Lower lobe of right lung (tissue), 2 donors: ENCODE measurements around the gene DUSP10. TPM values are rescaled to one million over a fixed set of nuclear protein-coding genes. Genes with fewer than 3 reads are reported as not detected.

Experiments used
- ATAC-seq, 2 donors: fragments of 200-7000 bp; cut with Tn5 transposase; one replicate each; pipeline ENCODE4 v1.9.1; 2020 to 2022; ENCODE audit warnings: mild to moderate bottlenecking in 2 of 2, moderate library complexity in 2 of 2
- DNase-seq: peaks from one replicate; pipeline ENCODE4 v3.0.0-alpha.2; 2020
- H3K27ac ChIP-seq: fragments of 200-600 bp; one replicate; pipeline ENCODE4 v1.8.0; 2022
- H3K27me3 ChIP-seq: fragments of 200-600 bp; one replicate; pipeline ENCODE4 v1.8.0; 2022; ENCODE audit warnings: low read depth
- H3K36me3 ChIP-seq: fragments of 200-600 bp; one replicate; pipeline ENCODE4 v1.8.0; 2022; ENCODE audit warnings: mild to moderate bottlenecking
- H3K4me1 ChIP-seq: fragments of 200-600 bp; one replicate; pipeline ENCODE4 v1.8.0; 2022
- H3K4me3 ChIP-seq: fragments of 200-600 bp; one replicate; pipeline ENCODE4 v1.8.0; 2022; ENCODE audit warnings: mild to moderate bottlenecking
- H3K9me3 ChIP-seq: fragments of 200-600 bp; one replicate; pipeline ENCODE4 v1.8.0; 2022
- CTCF ChIP-seq: fragments of 200-600 bp; IDR thresholded peaks from one replicate; pipeline ENCODE4 v1.8.0; 2022; ENCODE audit warnings: antibody characterized with exemption, mild to moderate bottlenecking
- intact Hi-C: fragments of 100-400 bp; cut with DNase I; formaldehyde crosslinking; loops from one replicate; pipeline ENCODE4 v1.11.0; 2022
- total RNA-seq: library from RNA; stranded (reverse); fragmentation: NEBNext Ultra II Directional; extraction: Animal tissue kit (Norgen Biotek cat#: 25700); gene quantifications from one replicate; pipeline ENCODE4 v1.2.1, GENCODE V29; 2021
- donor health status: DM: no; HTN: yes; CAD: no; lungs with severe emphysema.

The DUSP10 gene
- total RNA-seq, 1 donor from 2014 or later = 8.7 TPM

DNA sequence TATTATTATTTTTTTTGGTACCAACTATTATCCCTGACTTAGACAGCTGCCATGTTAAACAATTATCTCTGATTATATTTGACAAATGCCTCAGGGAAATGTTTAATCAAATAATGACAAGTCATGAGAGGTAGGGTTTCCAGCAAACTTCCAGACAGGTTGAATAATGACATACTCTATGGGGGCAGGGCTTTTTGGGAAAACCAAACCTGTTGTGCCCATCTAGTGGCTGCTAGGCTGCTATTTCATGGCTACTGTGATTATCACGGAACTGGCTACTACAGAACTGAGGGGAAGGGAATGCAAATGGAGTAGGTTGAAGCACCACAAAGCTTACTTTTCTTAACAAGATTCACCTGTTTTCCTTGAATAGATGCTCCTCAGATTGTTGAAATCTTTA, 77.6 kb downstream of the DUSP10 start:
- H3K9me3 ChIP-seq = no peaks in the 10 kb centered on the region
- no peak overlapping the region for H3K4me3 ChIP-seq
- DNase-seq (no peak), ATAC-seq (no peak)
- no peaks in the 10 kb centered on the region for H3K27me3 ChIP-seq
- no peak overlapping the region for H3K27ac ChIP-seq
- no peak for TF ChIP-seq CTCF
- H3K4me1 ChIP-seq = no peaks in the 10 kb centered on the region
- intact Hi-C loops = no loop called here
- H3K36me3 ChIP-seq = no peaks in the 10 kb centered on the region

- Histone ChIP-seq H3K4me3 (no peak overlapping the region), H3K27me3 (no peaks in the 10 kb centered on the region), H3K9me3 (no peaks in the 10 kb centered on the region), H3K36me3 (no peaks in the 10 kb centered on the region), H3K4me1 (no peaks in the 10 kb centered on the region), H3K27ac (no peak overlapping the region)
- no peak for TF ChIP-seq CTCF
- no peak for DNase-seq
- no peak for ATAC-seq
- intact Hi-C loops = no loop called here
Measured at GRCh38 chr1:221663321-221663720, 78.6 kb downstream of the DUSP10 start.

DNA sequence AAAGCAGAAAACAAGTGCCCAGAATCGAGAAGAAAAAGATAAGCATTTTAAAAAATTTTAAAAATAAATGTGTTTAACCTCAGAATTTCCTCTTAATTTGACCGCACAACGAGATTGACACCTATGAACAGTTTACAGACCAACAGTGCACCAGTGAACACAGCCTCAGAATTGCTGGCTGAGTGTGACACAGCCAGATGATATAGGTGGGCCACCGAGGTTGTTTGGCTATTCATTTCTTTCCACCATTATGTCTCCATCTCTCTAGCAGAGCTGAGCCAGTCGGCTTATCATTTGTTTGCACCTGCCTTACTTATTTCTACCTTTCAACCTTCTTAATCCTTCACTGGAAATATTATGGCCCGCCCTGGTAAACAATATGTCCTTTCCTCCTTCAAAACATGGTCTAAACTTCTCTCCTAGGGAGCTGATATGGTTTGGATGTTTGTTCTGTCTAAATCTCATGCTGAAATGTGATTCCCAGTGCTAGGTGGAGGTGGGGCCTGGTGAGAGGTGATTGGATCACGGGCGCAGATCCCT, 86.1 kb downstream of the DUSP10 start:
- TF ChIP-seq CTCF = no peak
- Histone ChIP-seq H3K4me3 (no peak overlapping the region), H3K27me3 (no peaks in the 10 kb centered on the region), H3K27ac (no peak overlapping the region), H3K4me1 (no peaks in the 10 kb centered on the region), H3K36me3 (no peaks in the 10 kb centered on the region), H3K9me3 (no peaks in the 10 kb centered on the region)
- no peak for DNase-seq
- intact Hi-C loops = no loop called here
- ATAC-seq = no peak
